ENCODE data around the gene TIGD3. TPM values are rescaled to one million over a fixed set of nuclear protein-coding genes. Genes with fewer than 3 reads are reported as not detected.

TIGD3 gene
- total and polyA plus RNA-seq, 9 of the 15 experiments (the other 6 are each of a cell fraction or from before 2014, with no cell fraction given) = 0.06 to 1.3 (median 0.56) TPM

DNA sequence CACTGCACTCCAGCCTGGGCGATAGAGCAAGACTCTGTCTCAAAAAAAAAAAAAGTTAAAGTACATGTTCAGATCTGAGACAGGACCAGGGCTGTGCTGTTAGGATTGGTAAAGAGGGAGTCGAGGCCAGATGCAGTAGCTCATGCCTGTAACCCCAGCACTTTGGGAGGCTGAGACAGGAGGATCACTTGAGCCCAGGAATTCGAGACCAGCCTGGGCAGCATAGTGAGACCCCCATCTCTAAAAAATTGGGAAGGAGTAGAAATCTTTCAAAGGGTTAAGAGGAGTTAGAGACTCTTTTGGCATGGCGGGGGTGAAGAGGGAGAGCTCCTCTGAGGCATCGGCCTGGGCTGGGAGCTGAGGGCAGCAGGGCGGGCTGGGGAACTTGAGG lies 16.1 kb downstream of the TIGD3 start:
- Histone ChIP-seq H4K20me1 (replicated peaks; ENCODE audit: control insufficient read depth, insufficient read depth, low read length) (no peaks in the 10 kb centered on the region), H3K27ac (ENCODE audit: extremely low read depth, low read depth, low read length) (peak overlapping the region; percentile 63), H3K36me3 (ENCODE audit: control insufficient read depth, insufficient read depth, low read length) (no peaks in the 10 kb centered on the region), H3K4me3 (no peak overlapping the region), H3K9me3 (replicated peaks; ENCODE audit: control insufficient read depth, insufficient read depth, low read depth, low read length) (no peaks in the 10 kb centered on the region), H3K4me2 (ENCODE audit: insufficient read depth, low read length) (peak overlapping the region; percentile 73; the same call in 1 of the 2 replicates), H3K27me3 (ENCODE audit: control insufficient read depth in 2 of 2, insufficient read depth in 2 of 2, low read length in 2 of 2) (no peaks in the 10 kb centered on the region), H2AFZ (ENCODE audit: low read depth, low read length) (0 out of 2 replicates have a peak overlapping the region, but pooled peaks have one; percentile 10), H3K9ac (ENCODE audit: insufficient read depth in 1 of 2, low read depth in 2 of 2, low read length in 2 of 2) (peak overlapping the region; percentile 46 to 86; a peak in 3 of 4 replicates), H3K79me2 (ENCODE audit: control insufficient read depth, insufficient read depth, low read length) (peaks cover 6% of the 10 kb centered on the region; the same call in 2 of the 3 replicates), H3K4me1 (replicated peaks in 1 of 2; ENCODE audit: control insufficient read depth in 2 of 2, insufficient read depth in 2 of 2, low read length in 2 of 2) (peaks cover 20 to 35% of the 10 kb centered on the region in 2 experiments; a peak in 4 of 5 replicates), H3K9me1 (ENCODE audit: control insufficient read depth, insufficient read depth, low read length) (no peaks in the 10 kb centered on the region)
- no TSS peak for BruUV-seq (replicated peaks)
- WGBS (ENCODE audit: insufficient coverage, low coverage, missing lambda C conversion rate) = 56% methylated on average over 6 of the region's 6 CpGs
- ATAC-seq = no peak
- no peak for DNase-seq (ENCODE audit: extremely low read depth in 1 of 4, low spot score in 3 of 4)
- no peak for FAIRE-seq
- in situ Hi-C loops (cut with MboI) (no loop called here), intact Hi-C loops (cut with micrococcal nuclease) (no loop called here)
- POLR2A ChIA-PET = interaction anchor here (0.6 to 10.7 kb wide), 23 partner anchors 9 to 688 kb away, joined by 3 to 152 read pairs (median 5); partner anchors contain the start of genes FRMD8, MALAT1 and NEAT1
- TF ChIP-seq ZNF140 (CRISPR knock-in tag; IDR thresholded peaks at IDR 0.05) (no peak), TEAD4 (IDR thresholded peaks at IDR 0.05; ENCODE audit: low read length) (no peak), TEAD4 (CRISPR knock-in tag; IDR thresholded peaks at IDR 0.05; ENCODE audit: borderline replicate concordance) (no peak), RBFOX2 (IDR thresholded peaks at IDR 0.05; ENCODE audit: low read depth, low read length) (0 out of 2 replicates have a peak, but pooled peaks have one; percentile 14), ZNF740 (CRISPR knock-in tag; IDR thresholded peaks at IDR 0.05) (no peak), ZNF740 (tag; IDR thresholded peaks at IDR 0.05) (no peak), ZNF121 (CRISPR knock-in tag; conservative IDR thresholded peaks at IDR 0.05) (peak; percentile 73), HDGF (IDR thresholded peaks at IDR 0.05) (0 out of 2 replicates have a peak, but pooled peaks have one; percentile 24), SMARCA5 (IDR thresholded peaks at IDR 0.05) (peak; percentile 65; the same call in 1 of the 2 replicates)
- CTCF ChIA-PET (ENCODE audit: low intra/inter-chr PET ratio) = no interaction called here
